Central memory CD4-positive, alpha-beta T cell (primary cell): ENCODE results near the gene LGSN.
"Not testable (repeated sequence)": the region's sequence is repeated elsewhere in the genome, so short reads cannot be mapped to it uniquely, and the experiment has no call there.

Experiments used
- DNase-seq: peaks from one replicate; pipeline ENCODE4 v3.0.0; 2022
- total RNA-seq, 3 experiments: gene quantifications; one replicate each; lab custom pipeline; 2026; lab: John Stamatoyannopoulos, UW

The LGSN gene, protein sequence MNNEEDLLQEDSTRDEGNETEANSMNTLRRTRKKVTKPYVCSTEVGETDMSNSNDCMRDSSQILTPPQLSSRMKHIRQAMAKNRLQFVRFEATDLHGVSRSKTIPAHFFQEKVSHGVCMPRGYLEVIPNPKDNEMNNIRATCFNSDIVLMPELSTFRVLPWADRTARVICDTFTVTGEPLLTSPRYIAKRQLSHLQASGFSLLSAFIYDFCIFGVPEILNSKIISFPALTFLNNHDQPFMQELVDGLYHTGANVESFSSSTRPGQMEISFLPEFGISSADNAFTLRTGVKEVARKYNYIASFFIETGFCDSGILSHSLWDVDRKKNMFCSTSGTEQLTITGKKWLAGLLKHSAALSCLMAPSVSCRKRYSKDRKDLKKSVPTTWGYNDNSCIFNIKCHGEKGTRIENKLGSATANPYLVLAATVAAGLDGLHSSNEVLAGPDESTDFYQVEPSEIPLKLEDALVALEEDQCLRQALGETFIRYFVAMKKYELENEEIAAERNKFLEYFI
- total RNA-seq = 0 to 0.58 (median 0.44) reads per million in 3 experiments

GRCh38 chr6:63319939-63320338 is at the start of gene LGSN:
LGSN (minus strand) TSS chr6:63319983; CDS start chr6:63319943, 40 bp downstream.
- DNase-seq = no peak

- DNase-seq = no peak
Observed at GRCh38 chr6:63368347-63368746, 48.6 kb upstream of the LGSN start.

GRCh38 chr6:63362500-63363120 is 42.8 kb upstream of the LGSN start:
- not testable (repeated sequence) for DNase-seq

- DNase-seq = not testable (repeated sequence)
Observed at GRCh38 chr6:63357384-63357783, 37.6 kb upstream of the LGSN start.

DNA sequence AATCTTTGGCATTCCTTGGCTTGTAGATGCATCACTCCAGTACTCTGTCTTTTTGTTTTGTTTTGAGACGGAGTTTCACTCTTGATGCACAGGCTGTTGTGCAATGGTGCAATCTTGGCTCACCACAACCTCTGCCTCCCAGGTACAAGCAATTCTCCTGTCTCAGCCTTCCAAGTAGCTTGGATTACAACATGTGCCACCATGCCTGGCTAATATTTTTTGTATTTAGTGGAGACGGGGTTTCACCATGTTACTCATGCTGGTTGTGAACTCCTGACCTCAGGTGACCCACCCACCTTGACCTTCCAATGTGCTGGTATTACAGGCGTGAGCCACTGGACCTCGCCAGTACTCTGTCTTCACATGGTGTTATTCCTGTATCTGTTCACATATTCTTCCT is 35.8 kb upstream of the LGSN start:
- DNase-seq = no peak

GRCh38 chr6:63353286-63353630 is 33.5 kb upstream of the LGSN start:
- DNase-seq = no peak

DNA sequence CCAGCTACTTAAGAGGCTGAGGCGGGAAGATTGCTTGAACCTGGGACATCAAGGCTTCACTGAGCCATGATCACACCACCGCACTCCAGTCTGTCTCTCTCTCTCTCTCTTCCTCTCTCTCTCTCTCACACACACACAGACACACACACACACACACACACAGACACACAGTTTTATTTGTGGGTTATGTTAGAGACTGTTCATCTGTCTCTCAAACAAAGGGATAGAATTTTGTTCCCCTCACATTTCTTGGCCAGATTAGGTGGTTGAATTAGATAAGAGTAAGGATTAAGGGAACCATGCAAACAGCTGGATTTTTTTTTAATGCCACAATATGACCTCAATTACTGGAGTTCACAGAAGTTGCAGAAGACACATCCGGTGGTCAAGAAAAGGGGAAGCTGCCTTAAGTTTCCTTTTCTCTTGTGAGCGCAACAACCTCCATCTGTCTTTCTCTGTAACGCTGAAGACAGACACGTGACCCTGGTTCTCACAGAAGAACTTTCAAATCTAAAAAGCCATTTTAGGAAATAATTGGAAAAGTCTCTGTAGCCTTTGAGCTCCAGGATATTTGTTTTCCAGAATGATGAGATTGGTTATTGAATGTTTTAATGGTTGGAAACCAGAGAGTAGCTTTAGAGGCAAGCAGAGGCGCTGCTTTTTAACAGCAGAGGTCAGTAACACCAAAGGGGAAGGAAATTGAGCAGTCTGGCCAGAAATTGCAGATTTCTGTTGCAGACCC is 32.9 kb upstream of the LGSN start:
- no peak for DNase-seq

DNA sequence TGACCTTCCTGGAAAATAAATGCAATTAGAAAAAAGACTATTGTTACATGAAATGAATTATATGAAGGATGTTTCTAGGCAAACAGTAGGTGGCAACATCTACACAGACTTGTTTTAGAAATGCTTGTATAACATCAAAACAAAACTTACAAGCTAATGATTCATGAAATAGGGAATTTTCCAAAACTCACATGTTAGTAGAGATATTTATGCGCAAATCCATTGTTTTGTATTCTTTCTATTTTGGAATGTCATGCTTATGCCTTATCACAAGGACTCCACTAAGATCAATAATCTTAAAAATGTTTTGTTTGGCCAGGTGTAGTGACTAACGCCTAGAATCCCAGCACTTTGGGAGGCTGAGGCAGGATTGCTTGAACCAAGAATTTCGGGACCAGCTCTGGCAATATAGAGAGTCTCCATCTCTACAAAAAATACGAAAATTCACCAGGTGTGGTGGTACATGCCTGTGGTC is 32.3 kb upstream of the LGSN start:
- DNase-seq = no peak

DNA sequence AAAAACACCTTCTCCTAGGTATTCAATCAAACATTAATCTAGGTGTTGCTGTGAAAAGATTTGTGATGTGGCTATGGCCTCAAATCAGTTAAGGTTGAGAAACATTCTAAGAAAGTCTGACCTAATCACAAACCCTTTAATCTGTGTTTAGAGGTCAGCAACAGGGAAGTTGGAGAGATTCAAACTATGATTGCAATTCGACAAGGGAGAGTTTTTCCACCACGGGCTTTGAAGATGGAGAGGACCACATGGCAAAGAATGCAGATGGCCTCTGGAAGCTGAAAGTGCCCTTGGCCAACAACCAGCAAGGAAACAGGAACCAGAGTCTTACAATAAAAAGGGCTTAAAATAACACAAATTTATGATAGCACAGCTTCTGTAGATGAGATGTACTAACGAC is 29.6 kb upstream of the LGSN start:
- DNase-seq = no peak

GRCh38 chr6:63348836-63349235 is 29.1 kb upstream of the LGSN start:
- no peak for DNase-seq

- DNase-seq = no peak
Observed at GRCh38 chr6:63347599-63347998, 27.8 kb upstream of the LGSN start.

DNA sequence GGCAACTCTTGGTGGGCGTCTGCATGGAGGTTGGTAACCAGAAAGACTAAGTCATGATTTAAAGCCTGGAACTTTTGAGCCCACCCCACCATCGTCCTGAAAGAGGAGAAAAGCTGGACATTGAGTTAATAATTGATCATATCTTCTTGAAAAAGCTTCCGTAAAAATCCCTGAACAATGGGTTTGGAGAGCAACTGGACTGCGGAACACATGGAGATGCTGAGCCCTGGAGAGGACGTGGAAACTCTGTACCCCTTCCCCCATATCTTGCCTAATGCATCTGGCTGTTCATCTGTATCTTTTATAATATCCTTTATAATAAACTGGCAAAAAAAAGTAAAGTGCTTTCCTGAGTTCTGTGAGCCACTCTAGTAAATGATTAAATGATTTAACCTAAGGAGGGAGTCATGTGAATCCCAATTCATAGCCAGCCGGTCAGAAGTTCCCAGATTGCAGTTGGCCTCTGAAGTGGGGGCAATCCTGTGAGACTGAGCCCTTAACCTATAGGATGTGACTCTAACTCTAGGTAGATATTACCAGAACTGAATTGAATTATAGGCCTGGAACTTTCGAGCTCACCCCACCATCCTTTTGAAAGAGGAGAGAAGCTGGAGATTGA is 26.5 kb upstream of the LGSN start:
- no peak for DNase-seq

GRCh38 chr6:63340351-63340750 is 20.6 kb upstream of the LGSN start:
- DNase-seq = no peak

- not testable (repeated sequence) for DNase-seq
Observed at GRCh38 chr6:63334652-63335051, 14.9 kb upstream of the LGSN start.

- DNase-seq = no peak
Observed at GRCh38 chr6:63333440-63333839, 13.7 kb upstream of the LGSN start.

DNA sequence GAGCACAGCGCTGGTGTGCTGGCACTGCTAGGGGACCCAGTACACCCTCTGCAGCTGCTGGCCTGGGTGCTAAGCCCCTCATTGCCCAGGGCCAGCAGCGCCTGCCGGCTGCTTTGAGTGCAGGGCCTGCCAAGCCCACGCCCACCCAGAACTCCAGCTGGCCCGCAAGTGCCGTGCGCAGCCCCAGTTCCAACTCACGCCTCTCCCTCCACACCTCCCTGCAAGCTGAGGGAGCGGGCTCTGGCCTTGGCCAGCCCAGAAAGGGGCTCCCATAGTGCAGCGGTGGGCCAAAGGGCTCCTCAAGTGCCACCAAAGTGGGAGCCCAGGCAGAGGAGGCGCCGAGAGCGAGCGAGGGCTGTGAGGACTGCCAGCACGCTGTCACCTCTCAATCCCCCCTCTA is 6.8 kb upstream of the LGSN start:
- not testable (repeated sequence) for DNase-seq

- no peak for DNase-seq
Observed at GRCh38 chr6:63322981-63323380, 3.2 kb upstream of the LGSN start.

DNA sequence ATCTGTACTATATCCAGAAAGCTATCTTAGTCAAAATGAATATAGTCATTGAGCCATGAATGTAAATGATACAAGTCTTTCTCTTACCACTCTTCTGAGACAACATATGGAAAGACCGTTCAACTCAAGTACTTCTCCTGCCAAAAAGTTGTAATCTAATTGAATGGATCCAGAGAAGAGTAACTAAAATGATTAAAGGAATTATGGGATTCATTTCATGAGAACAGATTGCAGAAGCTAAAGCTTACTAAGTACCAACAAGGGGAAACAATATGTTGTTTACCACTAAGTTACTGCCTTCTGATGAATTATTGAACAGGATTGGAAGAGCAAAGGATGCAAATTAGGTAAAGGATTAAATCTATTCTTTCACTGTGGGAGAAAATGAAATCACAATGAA is 2.0 kb upstream of the LGSN start:
- no peak for DNase-seq

GRCh38 chr6:63317641-63318040 is 2.1 kb downstream of the LGSN start:
- no peak for DNase-seq

- DNase-seq = no peak
Observed at GRCh38 chr6:63316113-63316512, 3.7 kb downstream of the LGSN start.

GRCh38 chr6:63313111-63313510 is 6.7 kb downstream of the LGSN start:
- no peak for DNase-seq

DNA sequence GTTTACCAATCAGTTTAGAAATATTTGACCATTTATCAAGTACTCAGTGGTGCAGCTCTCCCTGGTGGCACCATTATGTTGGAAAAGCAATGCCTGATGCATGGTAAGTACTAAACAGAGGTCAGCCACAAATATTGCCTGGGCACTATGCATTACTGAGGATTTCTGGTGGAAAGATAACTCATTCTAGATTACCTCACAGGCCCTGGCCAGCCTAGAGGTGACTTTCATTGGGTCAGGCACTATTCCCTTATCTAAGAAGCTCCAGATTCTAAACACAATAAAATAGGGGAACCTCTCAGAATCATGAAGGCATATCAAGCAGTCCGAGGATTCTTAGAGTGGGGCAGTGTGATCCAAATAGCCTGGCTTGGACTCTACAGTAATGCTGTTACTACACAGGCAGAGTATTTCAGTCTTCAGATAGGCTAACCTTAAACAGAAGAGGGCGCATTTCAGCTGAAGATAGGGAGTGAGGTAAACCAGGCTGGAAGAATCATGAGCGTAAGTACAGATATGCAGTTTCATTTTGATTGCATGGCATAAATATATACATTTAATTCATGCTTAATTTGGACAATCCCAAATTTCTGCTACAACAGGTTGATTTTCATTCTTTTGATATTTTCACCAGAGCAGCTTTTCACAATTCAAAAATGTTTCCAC is 12.1 kb downstream of the LGSN start:
- no peak for DNase-seq
